Measurements from ENCODE around the gene HES2. TPM values are rescaled to one million over a fixed set of nuclear protein-coding genes. Genes with fewer than 3 reads are reported as not detected.
"Not testable (repeated sequence)": the region's sequence is repeated elsewhere in the genome, so short reads cannot be mapped to it uniquely, and the experiment has no call there.

HES2 gene
- total and polyA plus RNA-seq, 9 of the 15 experiments (the other 6 are each of a cell fraction or from before 2014, with no cell fraction given): 0.05 to 0.18 (median 0.07) TPM; not detected in 4

DNA sequence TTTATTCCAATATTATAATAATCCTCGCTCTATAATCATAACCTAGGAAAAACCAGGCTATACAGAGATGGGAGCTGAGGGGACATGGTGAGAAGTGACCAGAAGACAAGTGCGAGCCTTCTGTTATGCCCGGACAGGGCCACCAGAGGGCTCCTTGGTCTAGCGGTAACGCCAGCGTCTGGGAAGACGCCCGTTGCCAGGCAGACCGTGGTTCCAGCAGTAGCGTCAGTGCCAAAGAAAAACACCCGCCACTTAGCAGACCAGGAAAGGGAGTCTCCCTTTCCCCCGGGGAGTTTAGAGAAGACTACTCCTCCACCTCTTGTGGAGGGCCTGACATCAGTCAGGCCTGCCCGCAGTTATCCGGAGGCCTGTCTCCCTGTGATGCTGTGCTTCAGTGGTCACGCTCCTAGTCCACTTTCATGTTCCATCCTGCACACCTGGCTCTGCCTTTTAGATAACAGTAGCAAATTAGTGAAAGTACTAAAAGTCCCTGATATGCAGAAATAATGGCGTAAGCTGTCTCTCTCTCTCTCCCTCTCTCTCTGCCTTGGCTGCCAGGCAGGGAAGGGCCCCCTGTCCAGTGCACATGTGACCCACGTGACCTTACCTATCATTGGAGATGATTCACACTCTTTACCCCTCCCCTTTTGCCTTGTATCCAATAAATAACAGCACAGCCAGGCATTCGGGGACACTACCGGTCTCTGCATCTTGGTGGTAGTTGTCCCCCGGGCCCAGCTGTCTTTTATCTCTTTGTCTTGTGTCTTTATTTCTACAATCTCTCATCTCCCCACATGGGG, 56.4 kb downstream of the HES2 start (continued):
- TF ChIP-seq, protein P1, sequence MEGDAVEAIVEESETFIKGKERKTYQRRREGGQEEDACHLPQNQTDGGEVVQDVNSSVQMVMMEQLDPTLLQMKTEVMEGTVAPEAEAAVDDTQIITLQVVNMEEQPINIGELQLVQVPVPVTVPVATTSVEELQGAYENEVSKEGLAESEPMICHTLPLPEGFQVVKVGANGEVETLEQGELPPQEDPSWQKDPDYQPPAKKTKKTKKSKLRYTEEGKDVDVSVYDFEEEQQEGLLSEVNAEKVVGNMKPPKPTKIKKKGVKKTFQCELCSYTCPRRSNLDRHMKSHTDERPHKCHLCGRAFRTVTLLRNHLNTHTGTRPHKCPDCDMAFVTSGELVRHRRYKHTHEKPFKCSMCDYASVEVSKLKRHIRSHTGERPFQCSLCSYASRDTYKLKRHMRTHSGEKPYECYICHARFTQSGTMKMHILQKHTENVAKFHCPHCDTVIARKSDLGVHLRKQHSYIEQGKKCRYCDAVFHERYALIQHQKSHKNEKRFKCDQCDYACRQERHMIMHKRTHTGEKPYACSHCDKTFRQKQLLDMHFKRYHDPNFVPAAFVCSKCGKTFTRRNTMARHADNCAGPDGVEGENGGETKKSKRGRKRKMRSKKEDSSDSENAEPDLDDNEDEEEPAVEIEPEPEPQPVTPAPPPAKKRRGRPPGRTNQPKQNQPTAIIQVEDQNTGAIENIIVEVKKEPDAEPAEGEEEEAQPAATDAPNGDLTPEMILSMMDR (IDR thresholded peaks at IDR 0.05 in 2 of 3, conservative IDR thresholded peaks at IDR 0.05 in 1 of 3; ENCODE audit: insufficient read depth in 2 of 3, low read depth in 1 of 3, low read length in 3 of 3): peak; percentile 56 to 75 (median 66)
- 0 out of 2 replicates have a peak, but pooled peaks have one; percentile 4 for TF ChIP-seq CREM (IDR thresholded peaks at IDR 0.05; ENCODE audit: low read depth)
- peak; percentile 46; the same call in 1 of the 2 replicates for TF ChIP-seq STAG1 (CRISPR knock-in tag; IDR thresholded peaks at IDR 0.05; ENCODE audit: borderline replicate concordance)
- 0 out of 2 replicates have a peak, but pooled peaks have one; percentile 16 for TF ChIP-seq RAD51 (IDR thresholded peaks at IDR 0.05; ENCODE audit: borderline replicate concordance, low read depth)
- peak; percentile 67 for TF ChIP-seq SMC3 (conservative IDR thresholded peaks at IDR 0.05; ENCODE audit: insufficient read depth, low read depth, low read length)
- TF ChIP-seq, protein P2, sequence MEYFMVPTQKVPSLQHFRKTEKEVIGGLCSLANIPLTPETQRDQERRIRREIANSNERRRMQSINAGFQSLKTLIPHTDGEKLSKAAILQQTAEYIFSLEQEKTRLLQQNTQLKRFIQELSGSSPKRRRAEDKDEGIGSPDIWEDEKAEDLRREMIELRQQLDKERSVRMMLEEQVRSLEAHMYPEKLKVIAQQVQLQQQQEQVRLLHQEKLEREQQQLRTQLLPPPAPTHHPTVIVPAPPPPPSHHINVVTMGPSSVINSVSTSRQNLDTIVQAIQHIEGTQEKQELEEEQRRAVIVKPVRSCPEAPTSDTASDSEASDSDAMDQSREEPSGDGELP (CRISPR knock-in tag; IDR thresholded peaks at IDR 0.05; ENCODE audit: borderline replicate concordance): peak; percentile 39; the same call in 1 of the 2 replicates
- TF ChIP-seq RB1 (IDR thresholded peaks at IDR 0.05; ENCODE audit: low read depth): peak; percentile 38; the same call in 1 of the 2 replicates
- TF ChIP-seq CTBP1 (IDR thresholded peaks at IDR 0.05; ENCODE audit: borderline replicate concordance): 0 out of 2 replicates have a peak, but pooled peaks have one; percentile 19
- TF ChIP-seq, protein P3, sequence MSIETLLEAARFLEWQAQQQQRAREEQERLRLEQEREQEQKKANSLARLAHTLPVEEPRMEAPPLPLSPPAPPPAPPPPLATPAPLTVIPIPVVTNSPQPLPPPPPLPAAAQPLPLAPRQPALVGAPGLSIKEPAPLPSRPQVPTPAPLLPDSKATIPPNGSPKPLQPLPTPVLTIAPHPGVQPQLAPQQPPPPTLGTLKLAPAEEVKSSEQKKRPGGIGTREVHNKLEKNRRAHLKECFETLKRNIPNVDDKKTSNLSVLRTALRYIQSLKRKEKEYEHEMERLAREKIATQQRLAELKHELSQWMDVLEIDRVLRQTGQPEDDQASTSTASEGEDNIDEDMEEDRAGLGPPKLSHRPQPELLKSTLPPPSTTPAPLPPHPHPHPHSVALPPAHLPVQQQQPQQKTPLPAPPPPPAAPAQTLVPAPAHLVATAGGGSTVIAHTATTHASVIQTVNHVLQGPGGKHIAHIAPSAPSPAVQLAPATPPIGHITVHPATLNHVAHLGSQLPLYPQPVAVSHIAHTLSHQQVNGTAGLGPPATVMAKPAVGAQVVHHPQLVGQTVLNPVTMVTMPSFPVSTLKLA (conservative IDR thresholded peaks at IDR 0.05): 0 out of 4 replicates have a peak, but pooled peaks of 1 of the 2 experiments have one; percentile 19
- TF ChIP-seq RFX5 (IDR thresholded peaks at IDR 0.05; ENCODE audit: low read depth, low read length): peak; percentile 78
- not testable (repeated sequence) for TF ChIP-seq ATF1 (CRISPR knock-in tag; IDR thresholded peaks at IDR 0.05)
- TF ChIP-seq ATF1 (tag; IDR thresholded peaks at IDR 0.05): 0 out of 2 replicates have a peak, but pooled peaks have one; percentile 12
- peak; percentile 57 for TF ChIP-seq RFX1 (IDR thresholded peaks at IDR 0.05)
- TF ChIP-seq, protein P4, sequence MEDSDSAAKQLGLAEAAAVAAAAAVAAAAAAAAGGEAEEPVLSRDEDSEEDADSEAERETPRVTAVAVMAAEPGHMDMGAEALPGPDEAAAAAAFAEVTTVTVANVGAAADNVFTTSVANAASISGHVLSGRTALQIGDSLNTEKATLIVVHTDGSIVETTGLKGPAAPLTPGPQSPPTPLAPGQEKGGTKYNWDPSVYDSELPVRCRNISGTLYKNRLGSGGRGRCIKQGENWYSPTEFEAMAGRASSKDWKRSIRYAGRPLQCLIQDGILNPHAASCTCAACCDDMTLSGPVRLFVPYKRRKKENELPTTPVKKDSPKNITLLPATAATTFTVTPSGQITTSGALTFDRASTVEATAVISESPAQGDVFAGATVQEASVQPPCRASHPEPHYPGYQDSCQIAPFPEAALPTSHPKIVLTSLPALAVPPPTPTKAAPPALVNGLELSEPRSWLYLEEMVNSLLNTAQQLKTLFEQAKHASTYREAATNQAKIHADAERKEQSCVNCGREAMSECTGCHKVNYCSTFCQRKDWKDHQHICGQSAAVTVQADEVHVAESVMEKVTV (CRISPR knock-in tag; IDR thresholded peaks at IDR 0.05): peak; percentile 49; the same call in 1 of the 2 replicates

All from K562 (cell line).